ENCODE results near the gene SCAMP5. TPM values are rescaled to one million over a fixed set of nuclear protein-coding genes. Genes with fewer than 3 reads are reported as not detected.

Gene SCAMP5
- total RNA-seq, 2 donors from 2014 or later, result 4.0 to 7.5 TPM

- H3K4me1 ChIP-seq, result peaks cover 0 to 74% of the 10 kb centered on the region in 2 donors
- H3K36me3 ChIP-seq, result no peaks in the 10 kb centered on the region
- H3K27me3 ChIP-seq, result no peaks in the 10 kb centered on the region
- H3K4me3 ChIP-seq, result no peak overlapping the region
- H3K27ac ChIP-seq, result peak overlapping the region in 1 of 2 donors; percentile 1
- DNase-seq (ENCODE audit: low spot score), result no peak
- H3K9me3 ChIP-seq, result no peaks in the 10 kb centered on the region
- no peak for TF ChIP-seq CTCF (IDR thresholded peaks at IDR 0.05)
Observed at GRCh38 chr15:75050283-75050682, 54.9 kb downstream of the SCAMP5 start.

- Histone ChIP-seq H3K4me3 (no peak overlapping the region), H3K36me3 (no peaks in the 10 kb centered on the region), H3K27me3 (no peaks in the 10 kb centered on the region), H3K9me3 (no peaks in the 10 kb centered on the region), H3K4me1 (peaks cover 0 to 65% of the 10 kb centered on the region in 2 donors), H3K27ac (peak overlapping the region in 1 of 2 donors; percentile 1)
- no peak for DNase-seq (ENCODE audit: low spot score)
- TF ChIP-seq CTCF (IDR thresholded peaks at IDR 0.05), result no peak
Observed at GRCh38 chr15:75051191-75051608, 55.8 kb downstream of the SCAMP5 start.

GRCh38 chr15:75051711-75052110 lies 56.3 kb downstream of the SCAMP5 start:
- Histone ChIP-seq H3K36me3 (no peaks in the 10 kb centered on the region), H3K4me3 (no peak overlapping the region), H3K9me3 (no peaks in the 10 kb centered on the region), H3K27ac (no peak overlapping the region), H3K27me3 (no peaks in the 10 kb centered on the region), H3K4me1 (peaks cover 0 to 59% of the 10 kb centered on the region in 2 donors)
- TF ChIP-seq CTCF (IDR thresholded peaks at IDR 0.05), result no peak
- DNase-seq (ENCODE audit: low spot score), result no peak

GRCh38 chr15:75052972-75053747 lies 57.8 kb downstream of the SCAMP5 start:
- Histone ChIP-seq H3K27ac (no peak overlapping the region), H3K36me3 (no peaks in the 10 kb centered on the region), H3K4me1 (peaks cover 0 to 48% of the 10 kb centered on the region in 2 donors), H3K4me3 (no peak overlapping the region), H3K27me3 (no peaks in the 10 kb centered on the region), H3K9me3 (no peaks in the 10 kb centered on the region)
- no peak for DNase-seq (ENCODE audit: low spot score)
- no peak for TF ChIP-seq CTCF (IDR thresholded peaks at IDR 0.05)

GRCh38 chr15:75053748-75054125 lies 58.4 kb downstream of the SCAMP5 start:
- DNase-seq (ENCODE audit: low spot score), result no peak
- no peak for TF ChIP-seq CTCF (IDR thresholded peaks at IDR 0.05)
- no peaks in the 10 kb centered on the region for H3K9me3 ChIP-seq
- H3K36me3 ChIP-seq, result no peaks in the 10 kb centered on the region
- H3K27ac ChIP-seq, result no peak overlapping the region
- no peak overlapping the region for H3K4me3 ChIP-seq
- H3K4me1 ChIP-seq, result peaks cover 0 to 47% of the 10 kb centered on the region in 2 donors
- H3K27me3 ChIP-seq, result no peaks in the 10 kb centered on the region

Data from right atrium auricular region (tissue), 2 donors.